ENCODE data around the gene MBD6.

DNA sequence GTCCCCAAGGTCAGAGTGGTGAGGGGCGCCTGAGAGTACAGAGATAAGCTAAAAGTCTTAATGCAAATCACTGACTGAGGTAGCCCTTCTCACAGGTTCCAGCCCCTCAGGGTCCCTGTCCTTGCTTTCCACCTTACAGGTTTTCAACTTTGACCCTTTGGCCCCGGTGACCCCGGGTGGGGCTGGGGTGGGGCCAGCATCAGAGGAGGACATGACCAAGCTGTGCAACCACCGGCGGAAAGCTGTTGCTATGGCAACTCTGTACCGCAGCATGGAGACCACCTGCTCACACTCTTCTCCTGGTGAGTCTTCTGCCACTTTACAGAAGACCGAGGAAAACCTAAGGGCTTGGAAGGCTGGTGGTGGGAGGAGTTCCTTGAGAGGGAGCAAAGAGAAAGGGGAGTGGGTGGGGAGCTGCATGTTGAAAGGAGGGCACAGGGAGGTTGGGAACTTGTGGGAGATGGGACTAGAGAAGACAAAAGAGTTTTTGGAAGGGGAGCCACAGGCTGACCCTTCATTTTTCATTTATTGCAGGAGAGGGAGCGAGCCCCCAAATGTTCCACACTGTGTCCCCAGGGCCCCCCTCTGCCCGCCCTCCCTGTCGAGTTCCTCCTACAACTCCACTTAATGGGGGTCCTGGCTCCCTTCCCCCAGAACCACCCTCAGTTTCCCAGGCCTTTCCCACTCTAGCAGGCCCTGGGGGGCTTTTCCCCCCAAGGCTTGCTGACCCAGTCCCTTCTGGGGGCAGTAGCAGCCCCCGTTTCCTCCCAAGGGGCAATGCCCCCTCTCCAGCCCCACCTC, 2.4 kb downstream of the MBD6 start:
- TF ChIP-seq CREB1 (IDR thresholded peaks at IDR 0.05), result no peak
- TF ChIP-seq, protein P1, sequence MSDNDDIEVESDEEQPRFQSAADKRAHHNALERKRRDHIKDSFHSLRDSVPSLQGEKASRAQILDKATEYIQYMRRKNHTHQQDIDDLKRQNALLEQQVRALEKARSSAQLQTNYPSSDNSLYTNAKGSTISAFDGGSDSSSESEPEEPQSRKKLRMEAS (IDR thresholded peaks at IDR 0.05), result no peak
- no peak for TF ChIP-seq POU5F1 (IDR thresholded peaks at IDR 0.05; ENCODE audit: low read depth, low read length)
- TF ChIP-seq ASH2L (IDR thresholded peaks at IDR 0.05; ENCODE audit: low read length), result no peak

All from H1 (cell line).